ENCODE measurements around the gene RCAN1. TPM values are rescaled to one million over a fixed set of nuclear protein-coding genes. Genes with fewer than 3 reads are reported as not detected.

RCAN1 gene
- total and polyA plus RNA-seq, 2 of the 13 experiments (the other 11 are each of a cell fraction or from before 2014, with no cell fraction given), result 9.4 to 34.1 TPM

- TF ChIP-seq ZXDC (CRISPR knock-in tag; IDR thresholded peaks at IDR 0.05), result no peak
- no peak for TF ChIP-seq SP1 (IDR thresholded peaks at IDR 0.05)
- no peak for TF ChIP-seq SP1 (CRISPR knock-in tag; IDR thresholded peaks at IDR 0.05)
- TF ChIP-seq NFIC (IDR thresholded peaks at IDR 0.05; ENCODE audit: low read length), result 0 out of 2 replicates have a peak, but pooled peaks have one; percentile 52
- TF ChIP-seq DZIP1 (CRISPR knock-in tag; IDR thresholded peaks at IDR 0.05), result no peak
- no peak for TF ChIP-seq PRPF4 (IDR thresholded peaks at IDR 0.05; ENCODE audit: low read depth, low read length, poor library complexity, severe bottlenecking)
- no peak for TF ChIP-seq ATAD3A (CRISPR knock-in tag; IDR thresholded peaks at IDR 0.05)
- TF ChIP-seq ISX (CRISPR knock-in tag; conservative IDR thresholded peaks at IDR 0.05), result no peak
- TF ChIP-seq TFAP4 (IDR thresholded peaks at IDR 0.05; ENCODE audit: borderline replicate concordance, low read depth), result no peak; the same call in 1 of the 2 replicates
- no peak for TF ChIP-seq CENPBD1 (CRISPR knock-in tag; IDR thresholded peaks at IDR 0.05; ENCODE audit: borderline replicate concordance, low read depth)
- no peak for TF ChIP-seq CBX5 (CRISPR knock-in tag; IDR thresholded peaks at IDR 0.05; ENCODE audit: borderline replicate concordance)
- TF ChIP-seq SRF (IDR thresholded peaks at IDR 0.05; ENCODE audit: low read depth, low read length), result no peak
- TF ChIP-seq TAF1 (CRISPR knock-in tag; IDR thresholded peaks at IDR 0.05), result no peak
- no peak for TF ChIP-seq ATRX (CRISPR knock-in tag; IDR thresholded peaks at IDR 0.05; ENCODE audit: borderline replicate concordance)
- no peak for TF ChIP-seq GLMP (CRISPR knock-in tag; IDR thresholded peaks at IDR 0.05; ENCODE audit: borderline replicate concordance)
- TF ChIP-seq ZNF709 (CRISPR knock-in tag; IDR thresholded peaks at IDR 0.05), result no peak
- TF ChIP-seq RAD51 (IDR thresholded peaks at IDR 0.05; ENCODE audit: borderline replicate concordance), result no peak
- TF ChIP-seq TCF7 (IDR thresholded peaks at IDR 0.05; ENCODE audit: low read depth), result peak; percentile 54
- no peak for TF ChIP-seq ZNF547 (CRISPR knock-in tag; IDR thresholded peaks at IDR 0.05)
- TF ChIP-seq JARID2 (CRISPR knock-in tag; IDR thresholded peaks at IDR 0.05; ENCODE audit: insufficient replicate concordance), result no peak
- TF ChIP-seq GATAD1 (CRISPR knock-in tag; IDR thresholded peaks at IDR 0.05), result no peak
- no peak for TF ChIP-seq ZNF704 (CRISPR knock-in tag; IDR thresholded peaks at IDR 0.05; ENCODE audit: borderline replicate concordance)
- no peak for TF ChIP-seq ZKSCAN8 (CRISPR knock-in tag; IDR thresholded peaks at IDR 0.05; ENCODE audit: borderline replicate concordance)
- TF ChIP-seq RORA (CRISPR knock-in tag; IDR thresholded peaks at IDR 0.05), result no peak
Observed at GRCh38 chr21:34522284-34522683, 92.6 kb downstream of the RCAN1 start (continued).

Measured in HepG2 (cell line).